GM10266 (cell line): ENCODE results near the gene TACC2.

Experiments
- DNase-seq: peaks from one replicate; pipeline ENCODE4 v3.0.0; 2012; ENCODE audit errors: extremely low spot score
- TF ChIP-seq, protein P1 (sequence below): IDR thresholded peaks from 2 replicates; pipeline ENCODE4 v1.5.1; 2012; ENCODE audit warnings: mild to moderate bottlenecking, low read depth; ENCODE audit not compliant: control insufficient read depth, insufficient read depth; ENCODE audit errors: missing control alignments

The TACC2 gene

DNA sequence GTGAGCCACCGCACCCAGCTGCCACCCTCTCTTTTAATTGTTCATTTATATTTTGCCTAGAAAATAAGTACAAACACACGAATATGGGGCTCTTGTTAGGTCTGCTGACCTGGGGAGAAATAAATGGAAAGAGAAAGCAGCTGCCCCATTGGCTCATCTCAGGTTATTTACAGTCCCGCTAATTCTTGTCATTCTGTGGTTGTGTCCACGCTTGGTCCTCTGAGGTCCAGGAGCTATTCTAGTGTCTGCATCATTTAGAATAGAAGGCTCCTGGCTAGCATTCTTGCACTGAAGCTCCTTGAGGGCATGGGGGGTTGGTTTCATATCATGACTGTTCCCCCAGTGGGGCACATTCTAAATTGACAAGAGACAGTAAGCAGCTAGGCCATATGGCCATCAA is 128.5 kb downstream of the TACC2 start:
- DNase-seq: no peak
- TF ChIP-seq, protein P1, sequence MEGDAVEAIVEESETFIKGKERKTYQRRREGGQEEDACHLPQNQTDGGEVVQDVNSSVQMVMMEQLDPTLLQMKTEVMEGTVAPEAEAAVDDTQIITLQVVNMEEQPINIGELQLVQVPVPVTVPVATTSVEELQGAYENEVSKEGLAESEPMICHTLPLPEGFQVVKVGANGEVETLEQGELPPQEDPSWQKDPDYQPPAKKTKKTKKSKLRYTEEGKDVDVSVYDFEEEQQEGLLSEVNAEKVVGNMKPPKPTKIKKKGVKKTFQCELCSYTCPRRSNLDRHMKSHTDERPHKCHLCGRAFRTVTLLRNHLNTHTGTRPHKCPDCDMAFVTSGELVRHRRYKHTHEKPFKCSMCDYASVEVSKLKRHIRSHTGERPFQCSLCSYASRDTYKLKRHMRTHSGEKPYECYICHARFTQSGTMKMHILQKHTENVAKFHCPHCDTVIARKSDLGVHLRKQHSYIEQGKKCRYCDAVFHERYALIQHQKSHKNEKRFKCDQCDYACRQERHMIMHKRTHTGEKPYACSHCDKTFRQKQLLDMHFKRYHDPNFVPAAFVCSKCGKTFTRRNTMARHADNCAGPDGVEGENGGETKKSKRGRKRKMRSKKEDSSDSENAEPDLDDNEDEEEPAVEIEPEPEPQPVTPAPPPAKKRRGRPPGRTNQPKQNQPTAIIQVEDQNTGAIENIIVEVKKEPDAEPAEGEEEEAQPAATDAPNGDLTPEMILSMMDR: no peak

DNA sequence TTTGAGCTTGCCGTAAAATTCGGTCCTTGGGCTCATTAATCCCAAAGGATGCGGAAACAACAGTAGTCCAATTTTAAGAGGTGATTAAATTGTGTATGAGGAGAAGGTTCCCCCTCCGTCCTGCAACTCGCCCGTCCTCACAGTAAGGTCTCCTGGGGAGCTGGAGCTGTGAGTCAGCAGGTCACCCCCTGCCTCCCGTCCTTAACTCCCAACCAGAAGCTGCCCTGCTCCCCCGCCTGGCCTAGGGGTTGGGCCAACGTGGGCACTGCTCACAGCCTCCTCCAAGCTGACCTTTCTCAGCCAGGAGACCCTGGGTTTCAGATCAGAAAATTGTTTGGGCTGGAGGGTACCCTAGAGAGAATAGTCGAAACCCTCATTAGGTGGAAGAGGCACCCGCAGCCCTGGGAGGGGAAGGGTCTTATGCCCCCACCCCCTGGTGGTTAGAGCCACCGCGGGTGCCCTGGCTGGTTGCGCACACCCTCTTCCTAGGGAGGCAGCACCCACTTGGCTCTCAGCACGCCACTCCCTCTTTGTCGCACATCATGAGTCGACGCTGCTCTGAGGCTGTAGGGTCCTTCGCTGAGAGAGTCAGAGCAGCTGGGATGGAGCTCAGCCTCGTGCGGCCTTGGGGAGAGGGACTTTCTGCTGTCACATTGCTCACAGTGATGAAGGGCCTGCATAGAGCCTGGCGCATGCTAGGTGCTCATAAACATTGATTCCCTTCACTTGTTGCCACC is 131.2 kb downstream of the TACC2 start:
- TF ChIP-seq, protein P1: no peak
- DNase-seq: no peak

DNA sequence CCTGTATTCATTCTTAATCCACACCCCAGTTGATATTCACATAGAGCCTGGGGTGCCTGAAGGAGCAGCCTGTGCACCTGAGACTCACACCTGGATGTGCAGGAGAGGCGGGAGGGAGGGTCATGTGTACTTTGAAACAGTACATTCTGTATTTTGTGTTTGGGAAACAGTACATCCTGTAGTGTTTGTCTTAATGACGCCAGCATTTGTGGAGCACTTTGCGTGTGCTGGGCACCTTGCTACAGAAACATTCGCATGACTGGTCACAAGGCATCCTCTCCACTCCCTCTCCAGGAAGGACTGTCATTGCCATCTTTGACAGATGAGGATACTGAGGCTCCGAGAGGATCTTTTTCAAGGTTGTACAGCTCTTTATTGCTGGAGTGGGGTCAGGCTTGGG is 132.1 kb downstream of the TACC2 start:
- DNase-seq: no peak
- TF ChIP-seq, protein P1: no peak

DNA sequence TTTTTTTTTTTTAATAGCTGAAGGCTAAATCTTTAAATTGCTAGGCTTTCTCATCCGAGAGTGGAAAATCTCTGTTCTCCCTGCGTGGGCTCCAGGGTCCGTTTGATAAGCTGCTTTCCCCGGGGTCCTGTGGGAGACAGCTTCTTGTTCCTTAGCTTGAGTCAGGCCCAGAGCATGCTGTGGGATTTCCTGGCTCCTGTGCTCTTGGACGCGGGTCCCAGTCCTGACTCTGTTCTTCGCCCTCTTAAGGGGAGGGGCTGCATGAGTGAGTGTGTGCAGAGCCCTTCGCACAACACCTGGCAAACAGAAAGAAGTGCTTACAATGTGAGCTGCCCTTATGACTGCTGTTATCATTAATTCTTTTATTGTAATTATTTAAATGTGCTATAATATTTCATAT is 133.5 kb downstream of the TACC2 start:
- TF ChIP-seq, protein P1: no peak
- no peak for DNase-seq

DNA sequence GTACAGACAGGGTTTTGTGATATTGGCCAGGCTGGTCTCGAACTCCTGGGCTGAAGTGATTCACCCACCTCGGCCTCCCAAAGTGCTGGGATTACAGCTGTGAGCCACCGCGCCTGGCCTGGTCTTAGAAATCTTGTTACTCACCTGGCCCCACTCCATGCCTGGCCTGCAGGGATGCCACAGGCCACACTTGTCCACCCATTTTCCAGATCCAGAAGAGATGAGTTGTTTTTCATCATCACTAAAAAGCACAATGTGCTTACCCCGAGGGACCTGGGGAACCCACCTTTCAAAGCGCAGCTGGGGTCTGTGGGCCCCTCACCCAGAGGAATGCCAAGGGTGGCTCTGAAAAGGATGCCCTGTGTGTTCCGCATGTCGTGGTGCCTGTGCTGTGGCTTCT is 134.2 kb downstream of the TACC2 start:
- TF ChIP-seq, protein P1: no peak
- DNase-seq: no peak

DNA sequence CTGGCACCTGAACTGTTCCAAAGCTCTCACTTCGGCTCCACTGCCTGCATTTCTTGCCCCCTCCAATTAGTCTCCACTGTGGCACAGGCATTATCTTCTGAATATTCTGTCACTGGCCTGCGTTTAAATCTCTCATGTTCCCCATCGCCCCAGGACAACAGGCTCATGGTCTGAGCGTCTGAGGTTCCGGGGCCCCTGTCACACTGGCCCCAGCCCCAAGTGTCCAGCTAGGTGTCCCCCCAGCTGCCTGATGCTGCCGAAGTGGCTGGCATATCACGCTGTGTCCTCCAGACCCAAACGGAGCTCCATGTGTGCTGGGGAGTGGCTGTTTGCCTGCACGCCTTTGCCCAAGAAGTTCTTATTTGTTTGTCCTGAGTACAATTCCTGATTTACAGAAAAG is 135.4 kb downstream of the TACC2 start:
- no peak for DNase-seq
- TF ChIP-seq, protein P1: no peak

DNA sequence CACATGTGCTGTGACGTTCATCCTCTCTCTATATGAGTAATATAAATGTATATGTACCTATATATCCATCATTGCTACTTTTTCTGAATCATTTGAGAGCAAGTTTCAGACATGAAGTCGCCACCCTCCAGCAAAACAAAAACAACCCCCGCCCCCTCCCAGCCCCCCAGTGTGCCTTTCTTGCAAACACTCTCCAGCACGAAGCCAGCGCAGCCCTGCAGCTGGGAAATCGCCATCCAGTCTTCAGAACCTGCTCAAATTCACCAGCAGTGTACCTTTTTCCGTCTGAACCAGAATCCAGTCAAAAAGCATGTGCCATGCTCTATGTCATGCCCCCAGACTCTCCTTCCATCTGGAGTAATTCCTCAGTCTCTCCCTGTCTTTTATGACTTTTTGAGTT is 135.8 kb downstream of the TACC2 start:
- TF ChIP-seq, protein P1: no peak
- DNase-seq: no peak
